GM12801 (cell line): Measurements from ENCODE around the gene NMBR.

ENCODE experiments used
- TF ChIP-seq, protein P1 (sequence below): IDR thresholded peaks from one replicate; pipeline ENCODE4 v1.5.1; 2011; ENCODE audit warnings: control low read depth; ENCODE audit not compliant: insufficient read length; ENCODE audit errors: extremely low read depth

Gene NMBR

DNA sequence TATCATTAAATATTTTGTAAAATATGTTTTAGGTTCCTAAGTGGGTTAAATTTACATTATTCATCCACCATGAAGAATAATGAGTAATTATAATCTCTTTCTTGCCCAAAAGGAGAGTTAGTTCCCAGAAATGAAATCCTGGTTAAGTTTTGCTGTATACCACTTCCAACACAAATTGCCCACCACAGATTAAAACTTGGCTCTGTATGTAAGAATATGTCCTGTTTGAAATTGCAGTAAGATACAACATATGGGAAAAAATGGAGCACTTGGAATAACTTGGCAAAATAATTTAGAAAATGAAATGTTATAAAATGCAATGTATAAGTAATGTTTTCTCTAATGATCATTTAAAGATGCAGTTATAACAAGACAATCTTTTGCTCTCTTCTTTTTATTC, 78.5 kb downstream of the NMBR start:
- TF ChIP-seq, protein P1, sequence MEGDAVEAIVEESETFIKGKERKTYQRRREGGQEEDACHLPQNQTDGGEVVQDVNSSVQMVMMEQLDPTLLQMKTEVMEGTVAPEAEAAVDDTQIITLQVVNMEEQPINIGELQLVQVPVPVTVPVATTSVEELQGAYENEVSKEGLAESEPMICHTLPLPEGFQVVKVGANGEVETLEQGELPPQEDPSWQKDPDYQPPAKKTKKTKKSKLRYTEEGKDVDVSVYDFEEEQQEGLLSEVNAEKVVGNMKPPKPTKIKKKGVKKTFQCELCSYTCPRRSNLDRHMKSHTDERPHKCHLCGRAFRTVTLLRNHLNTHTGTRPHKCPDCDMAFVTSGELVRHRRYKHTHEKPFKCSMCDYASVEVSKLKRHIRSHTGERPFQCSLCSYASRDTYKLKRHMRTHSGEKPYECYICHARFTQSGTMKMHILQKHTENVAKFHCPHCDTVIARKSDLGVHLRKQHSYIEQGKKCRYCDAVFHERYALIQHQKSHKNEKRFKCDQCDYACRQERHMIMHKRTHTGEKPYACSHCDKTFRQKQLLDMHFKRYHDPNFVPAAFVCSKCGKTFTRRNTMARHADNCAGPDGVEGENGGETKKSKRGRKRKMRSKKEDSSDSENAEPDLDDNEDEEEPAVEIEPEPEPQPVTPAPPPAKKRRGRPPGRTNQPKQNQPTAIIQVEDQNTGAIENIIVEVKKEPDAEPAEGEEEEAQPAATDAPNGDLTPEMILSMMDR, result no peak

DNA sequence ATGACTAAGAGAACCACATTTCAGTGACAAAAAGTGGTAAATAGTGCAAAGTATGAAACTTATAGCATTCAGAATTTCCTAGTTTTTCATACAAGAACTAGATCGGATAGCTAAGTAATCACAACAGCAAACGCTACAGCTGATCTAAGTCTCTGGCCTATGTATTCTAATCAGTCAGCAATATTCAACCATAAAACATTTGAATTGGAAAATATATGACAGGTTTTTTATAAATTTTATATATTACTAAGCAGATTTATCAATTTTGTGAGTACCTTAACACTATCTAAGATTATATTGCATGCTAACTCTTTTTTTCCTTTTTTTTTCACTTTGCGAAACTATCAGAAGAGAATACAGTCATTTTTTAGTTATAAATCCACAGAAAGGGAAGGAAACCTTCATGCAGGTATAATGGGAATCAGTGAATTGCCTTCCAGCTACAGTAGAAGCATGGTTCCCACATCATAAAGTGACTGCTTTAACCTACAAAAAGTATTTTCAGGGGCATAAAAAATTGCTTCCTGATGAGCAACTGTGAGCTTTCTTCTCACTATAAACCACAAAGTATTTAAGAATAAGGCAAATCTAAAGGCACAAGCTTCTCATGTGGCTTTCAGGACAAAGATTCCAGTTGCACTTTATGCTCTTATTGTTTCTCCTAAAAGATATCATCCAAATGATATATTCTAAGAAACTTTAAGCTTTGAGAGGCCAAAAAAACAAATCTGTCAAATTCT, 88.2 kb downstream of the NMBR start:
- TF ChIP-seq, protein P1, result no peak

DNA sequence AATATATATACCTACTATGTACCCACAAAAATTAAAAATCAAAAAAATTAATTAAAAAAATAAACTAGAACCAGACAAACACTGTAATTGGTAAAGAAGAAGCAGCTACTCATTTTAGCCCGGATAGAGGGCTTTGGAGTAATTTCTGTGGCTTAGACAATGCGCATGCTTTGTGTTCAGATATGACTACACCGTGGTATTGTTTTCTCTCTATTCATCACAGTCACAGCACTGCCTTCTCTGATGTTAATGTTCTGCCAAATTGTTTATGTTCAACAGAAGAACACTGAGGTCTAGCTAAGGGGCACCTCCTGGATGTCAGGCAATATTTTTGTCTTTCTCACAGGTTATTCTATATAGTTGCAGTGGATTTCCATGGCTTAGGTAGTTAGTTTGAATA, 91.7 kb downstream of the NMBR start:
- TF ChIP-seq, protein P1, result no peak

DNA sequence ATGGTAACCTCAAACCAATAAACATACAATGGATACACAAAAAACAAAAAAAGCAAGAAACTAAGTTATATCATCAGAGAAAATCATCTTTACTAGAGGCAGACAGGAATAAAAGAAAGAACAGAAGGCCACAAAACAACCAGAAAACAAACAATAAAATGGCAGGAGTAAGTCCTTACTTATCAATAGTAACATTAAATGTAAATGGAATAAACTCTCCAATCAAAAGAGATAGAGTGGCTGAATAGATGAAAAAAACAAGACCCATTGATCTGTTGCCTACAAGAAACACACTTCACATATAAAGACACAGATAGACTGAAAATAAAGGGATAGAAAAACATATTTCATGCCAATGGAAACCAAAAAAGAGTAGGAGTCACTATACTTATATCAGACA, 95.5 kb downstream of the NMBR start:
- TF ChIP-seq, protein P1, result no peak

DNA sequence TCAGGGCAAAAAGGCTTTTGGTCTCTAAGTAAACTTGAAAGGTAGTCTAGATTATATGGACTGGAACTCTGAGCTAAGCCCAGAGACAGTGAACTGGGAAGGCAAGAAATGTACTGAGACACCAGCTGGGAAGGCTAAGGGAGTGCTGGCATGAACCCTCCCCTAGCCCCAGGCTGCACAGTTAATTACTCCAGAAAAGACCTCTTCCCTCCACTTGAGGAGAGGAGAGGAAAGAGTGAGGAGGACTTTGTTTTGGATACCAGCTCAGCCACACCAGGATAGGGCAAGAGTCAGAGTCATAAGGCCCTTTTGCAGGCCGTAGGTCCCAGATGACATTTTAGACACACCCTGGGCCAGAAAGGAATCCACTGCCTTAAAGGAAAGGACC, 98.3 kb downstream of the NMBR start:
- TF ChIP-seq, protein P1, result no peak

- TF ChIP-seq, protein P1, result no peak
Observed at GRCh38 chr6:142047934-142048592, 98.9 kb downstream of the NMBR start.

- TF ChIP-seq, protein P1, result no peak
Observed at GRCh38 chr6:142045380-142046278, 101.3 kb downstream of the NMBR start.
